A673 (cell line): ENCODE measurements around the gene KATNB1. TPM values are rescaled to one million over a fixed set of nuclear protein-coding genes. Genes with fewer than 3 reads are reported as not detected.

Source experiments
- BruUV-seq: library from RNA; stranded (reverse); fragments of 400-500 nt; replicated peaks from 2 replicates; lab custom pipeline; 2021; lab: Mats Ljungman, UMichigan
- CTCF ChIA-PET: fragments of 300-600 bp; sonication (Branson Sonifier 250); formaldehyde crosslinking; loops from one replicate; lab custom pipeline; 2022; ENCODE audit warnings: antibody characterized with exemption; lab: Charles Lee
- POLR2A ChIA-PET: fragments of 300-600 bp; sonication (Branson Sonifier 250); formaldehyde crosslinking; loops from one replicate; lab custom pipeline; 2022; ENCODE audit warnings: antibody characterized with exemption; ENCODE audit not compliant: low non-redundant PET; lab: Charles Lee
- DNase-seq: peaks from one replicate; pipeline ENCODE4 v3.0.0-alpha.2; 2015; ENCODE audit warnings: low spot score
- H3K27ac ChIP-seq: fragments of 200-600 bp; sonication (generic); 2 replicates; pipeline ENCODE4 v1.5.1; 2016; ENCODE audit warnings: mixed run types, low read depth, mild to moderate bottlenecking, mixed read lengths, antibody characterized with exemption, low read length; ENCODE audit not compliant: poor library complexity, severe bottlenecking
- H3K27me3 ChIP-seq: fragments of 200-600 bp; sonication (generic); replicated peaks from 2 replicates; pipeline ENCODE4 v1.6.1; 2017; ENCODE audit warnings: mixed run types, low read depth, mild to moderate bottlenecking, mixed read lengths, antibody characterized with exemption, low read length; ENCODE audit not compliant: insufficient read depth, poor library complexity
- H3K36me3 ChIP-seq: fragments of 200-600 bp; sonication (generic); 2 replicates; pipeline ENCODE4 v1.6.1; 2016; ENCODE audit warnings: mixed run types, mild to moderate bottlenecking, mixed read lengths, antibody characterized with exemption, low read length; ENCODE audit not compliant: insufficient read depth, poor library complexity, severe bottlenecking
- H3K4me1 ChIP-seq: fragments of 200-600 bp; sonication (generic); 2 replicates; pipeline ENCODE4 v1.6.1; 2017; ENCODE audit warnings: mixed run types, mild to moderate bottlenecking, mixed read lengths, antibody characterized with exemption, low read length; ENCODE audit not compliant: insufficient read depth, poor library complexity, severe bottlenecking
- H3K4me3 ChIP-seq: fragments of 200-600 bp; sonication (generic); 2 replicates; pipeline ENCODE4 v1.5.1; 2016; ENCODE audit warnings: low read depth, mixed run types, mild to moderate bottlenecking, mixed read lengths, low read length; ENCODE audit not compliant: poor library complexity, severe bottlenecking
- H3K9me3 ChIP-seq: fragments of 200-600 bp; sonication (generic); 2 replicates; pipeline ENCODE4 v1.6.1; 2016; ENCODE audit warnings: mixed run types, low read depth, mild to moderate bottlenecking, mixed read lengths, antibody characterized with exemption, low read length; ENCODE audit not compliant: poor library complexity, severe bottlenecking
- CTCF ChIP-seq: fragments of 300-800, 200-600 bp; sonication (generic); conservative IDR thresholded peaks from 2 replicates; pipeline ENCODE4 v1.5.1; 2017; ENCODE audit warnings: low read depth, mild to moderate bottlenecking, antibody characterized with exemption, low read length, moderate library complexity, mixed read lengths
- EZH2 ChIP-seq: fragments of 200-600 bp; sonication (generic); IDR thresholded peaks from 2 replicates; pipeline ENCODE4 v1.6.1; 2017; ENCODE audit warnings: borderline replicate concordance, low read depth, mild to moderate bottlenecking, mixed read lengths, antibody characterized with exemption, low read length; ENCODE audit not compliant: poor library complexity, severe bottlenecking
- intact Hi-C: fragments of 100-400 bp; cut with micrococcal nuclease; formaldehyde crosslinking; loops from one replicate; pipeline ENCODE4 v1.10.0; 2022; ENCODE audit not compliant: unreplicated experiment
- total RNA-seq: library from RNA; stranded (reverse); gene quantifications from 2 replicates; pipeline ENCODE4 v1.2.3, GENCODE V29; 2021

KATNB1 gene
- total RNA-seq, 1 experiment from 2014 or later: 55.7 TPM

GRCh38 chr16:57761957-57762356 lies 26.4 kb downstream of the KATNB1 start:
- Histone ChIP-seq H3K36me3 (peaks cover 81% of the 10 kb centered on the region), H3K4me3 (no peak overlapping the region), H3K27ac (no peak overlapping the region), H3K27me3 (no peaks in the 10 kb centered on the region), H3K4me1 (peaks cover 33% of the 10 kb centered on the region), H3K9me3 (no peaks in the 10 kb centered on the region)
- intact Hi-C loops: no loop called here
- DNase-seq: no peak
- no TSS peak for BruUV-seq
- CTCF ChIA-PET: no interaction called here
- TF ChIP-seq CTCF (no peak), EZH2 (no peak)
- POLR2A ChIA-PET: interaction anchor here (0.6 kb wide), 1 partner anchor 18 kb away, joined by 15 read pairs; no protein-coding TSS in a partner anchor

- peaks cover 27% of the 10 kb centered on the region for H3K4me1 ChIP-seq
- H3K27me3 ChIP-seq: no peaks in the 10 kb centered on the region
- H3K36me3 ChIP-seq: peaks cover 85% of the 10 kb centered on the region
- TF ChIP-seq EZH2 (no peak), CTCF (no peak)
- ChIA-PET CTCF (no interaction called here), POLR2A (no interaction called here)
- DNase-seq: no peak
- no peak overlapping the region for H3K27ac ChIP-seq
- H3K4me3 ChIP-seq: no peak overlapping the region
- H3K9me3 ChIP-seq: no peaks in the 10 kb centered on the region
- no TSS peak for BruUV-seq
- intact Hi-C loops: no loop called here
Measured at GRCh38 chr16:57762365-57763040, 26.9 kb downstream of the KATNB1 start.

- Histone ChIP-seq H3K27ac (peak overlapping the region; percentile 53), H3K36me3 (peaks cover 86% of the 10 kb centered on the region), H3K4me1 (peaks cover 18% of the 10 kb centered on the region), H3K27me3 (no peaks in the 10 kb centered on the region), H3K4me3 (no peak overlapping the region), H3K9me3 (no peaks in the 10 kb centered on the region)
- intact Hi-C loops: no loop called here
- BruUV-seq: no TSS peak
- TF ChIP-seq CTCF: no peak
- POLR2A ChIA-PET: no interaction called here
- CTCF ChIA-PET: no interaction called here
- DNase-seq: no peak
Measured at GRCh38 chr16:57763285-57764005, 27.9 kb downstream of the KATNB1 start.
